Measurements from ENCODE around the gene CNTNAP5.

Gene CNTNAP5

GRCh38 chr2:124658373-124658772 lies 633.3 kb downstream of the CNTNAP5 start:
- Histone ChIP-seq H3K4me1 (ENCODE audit: control insufficient read depth, insufficient read depth, low read length) (no peaks in the 10 kb centered on the region), H3K4me3 (ENCODE audit: low read length) (no peak overlapping the region), H3K9me3 (ENCODE audit: control insufficient read depth, insufficient read depth, low read length) (no peaks in the 10 kb centered on the region), H3K27me3 (ENCODE audit: control insufficient read depth, insufficient read depth, low read length) (no peaks in the 10 kb centered on the region), H3K36me3 (ENCODE audit: control insufficient read depth, insufficient read depth, low read length) (no peaks in the 10 kb centered on the region), H3K27ac (ENCODE audit: low read length) (no peak overlapping the region)
- no CpG with 5 or more reads among the region's 3 CpGs for WGBS (ENCODE audit: insufficient coverage, insufficient read length)
- DNase-seq (ENCODE audit: low read depth, low spot score), result no peak

- DNase-seq (ENCODE audit: low read depth, low spot score), result no peak
- no peaks in the 10 kb centered on the region for H3K27me3 ChIP-seq (ENCODE audit: control insufficient read depth, insufficient read depth, low read length)
- no peaks in the 10 kb centered on the region for H3K4me1 ChIP-seq (ENCODE audit: control insufficient read depth, insufficient read depth, low read length)
- no peaks in the 10 kb centered on the region for H3K9me3 ChIP-seq (ENCODE audit: control insufficient read depth, insufficient read depth, low read length)
- H3K4me3 ChIP-seq (ENCODE audit: low read length), result no peak overlapping the region
- no peaks in the 10 kb centered on the region for H3K36me3 ChIP-seq (ENCODE audit: control insufficient read depth, insufficient read depth, low read length)
- H3K27ac ChIP-seq (ENCODE audit: low read length), result no peak overlapping the region
Observed at GRCh38 chr2:124661558-124661957, 636.5 kb downstream of the CNTNAP5 start.

GRCh38 chr2:124662946-124663644 lies 638.0 kb downstream of the CNTNAP5 start:
- H3K27me3 ChIP-seq (ENCODE audit: control insufficient read depth, insufficient read depth, low read length), result no peaks in the 10 kb centered on the region
- H3K27ac ChIP-seq (ENCODE audit: low read length), result no peak overlapping the region
- WGBS (ENCODE audit: insufficient coverage, insufficient read length), result no CpG with 5 or more reads among the region's 9 CpGs
- no peak overlapping the region for H3K4me3 ChIP-seq (ENCODE audit: low read length)
- no peaks in the 10 kb centered on the region for H3K4me1 ChIP-seq (ENCODE audit: control insufficient read depth, insufficient read depth, low read length)
- no peaks in the 10 kb centered on the region for H3K36me3 ChIP-seq (ENCODE audit: control insufficient read depth, insufficient read depth, low read length)
- no peak for DNase-seq (ENCODE audit: low read depth, low spot score)
- H3K9me3 ChIP-seq (ENCODE audit: control insufficient read depth, insufficient read depth, low read length), result no peaks in the 10 kb centered on the region

- H3K36me3 ChIP-seq (ENCODE audit: control insufficient read depth, insufficient read depth, low read length), result no peaks in the 10 kb centered on the region
- H3K27ac ChIP-seq (ENCODE audit: low read length), result no peak overlapping the region
- no peaks in the 10 kb centered on the region for H3K9me3 ChIP-seq (ENCODE audit: control insufficient read depth, insufficient read depth, low read length)
- no peaks in the 10 kb centered on the region for H3K4me1 ChIP-seq (ENCODE audit: control insufficient read depth, insufficient read depth, low read length)
- H3K27me3 ChIP-seq (ENCODE audit: control insufficient read depth, insufficient read depth, low read length), result no peaks in the 10 kb centered on the region
- no peak overlapping the region for H3K4me3 ChIP-seq (ENCODE audit: low read length)
- DNase-seq (ENCODE audit: low read depth, low spot score), result no peak
Observed at GRCh38 chr2:124663645-124663997, 638.5 kb downstream of the CNTNAP5 start.

- Histone ChIP-seq H3K4me3 (ENCODE audit: low read length) (no peak overlapping the region), H3K36me3 (ENCODE audit: control insufficient read depth, insufficient read depth, low read length) (no peaks in the 10 kb centered on the region), H3K4me1 (ENCODE audit: control insufficient read depth, insufficient read depth, low read length) (no peaks in the 10 kb centered on the region), H3K9me3 (ENCODE audit: control insufficient read depth, insufficient read depth, low read length) (no peaks in the 10 kb centered on the region), H3K27me3 (ENCODE audit: control insufficient read depth, insufficient read depth, low read length) (no peaks in the 10 kb centered on the region), H3K27ac (ENCODE audit: low read length) (no peak overlapping the region)
- no CpG with 5 or more reads among the region's 5 CpGs for WGBS (ENCODE audit: insufficient coverage, insufficient read length)
- DNase-seq (ENCODE audit: low read depth, low spot score), result no peak
Observed at GRCh38 chr2:124664363-124664762, 639.3 kb downstream of the CNTNAP5 start.

GRCh38 chr2:124666976-124667375 lies 641.9 kb downstream of the CNTNAP5 start:
- no peaks in the 10 kb centered on the region for H3K36me3 ChIP-seq (ENCODE audit: control insufficient read depth, insufficient read depth, low read length)
- DNase-seq (ENCODE audit: low read depth, low spot score), result no peak
- no peaks in the 10 kb centered on the region for H3K9me3 ChIP-seq (ENCODE audit: control insufficient read depth, insufficient read depth, low read length)
- no peaks in the 10 kb centered on the region for H3K27me3 ChIP-seq (ENCODE audit: control insufficient read depth, insufficient read depth, low read length)
- H3K4me3 ChIP-seq (ENCODE audit: low read length), result no peak overlapping the region
- H3K27ac ChIP-seq (ENCODE audit: low read length), result no peak overlapping the region
- no CpG with 5 or more reads among the region's 2 CpGs for WGBS (ENCODE audit: insufficient coverage, insufficient read length)
- no peaks in the 10 kb centered on the region for H3K4me1 ChIP-seq (ENCODE audit: control insufficient read depth, insufficient read depth, low read length)

- Histone ChIP-seq H3K4me3 (ENCODE audit: low read length) (no peak overlapping the region), H3K27me3 (ENCODE audit: control insufficient read depth, insufficient read depth, low read length) (no peaks in the 10 kb centered on the region), H3K9me3 (ENCODE audit: control insufficient read depth, insufficient read depth, low read length) (no peaks in the 10 kb centered on the region), H3K4me1 (ENCODE audit: control insufficient read depth, insufficient read depth, low read length) (no peaks in the 10 kb centered on the region), H3K27ac (ENCODE audit: low read length) (no peak overlapping the region), H3K36me3 (ENCODE audit: control insufficient read depth, insufficient read depth, low read length) (no peaks in the 10 kb centered on the region)
- DNase-seq (ENCODE audit: low read depth, low spot score), result no peak
- WGBS (ENCODE audit: insufficient coverage, insufficient read length), result no CpG with 5 or more reads among the region's 2 CpGs
Observed at GRCh38 chr2:124668161-124668560, 643.1 kb downstream of the CNTNAP5 start.

GRCh38 chr2:124670187-124670586 lies 645.1 kb downstream of the CNTNAP5 start:
- Histone ChIP-seq H3K27ac (ENCODE audit: low read length) (no peak overlapping the region), H3K9me3 (ENCODE audit: control insufficient read depth, insufficient read depth, low read length) (no peaks in the 10 kb centered on the region), H3K36me3 (ENCODE audit: control insufficient read depth, insufficient read depth, low read length) (no peaks in the 10 kb centered on the region), H3K4me3 (ENCODE audit: low read length) (no peak overlapping the region), H3K27me3 (ENCODE audit: control insufficient read depth, insufficient read depth, low read length) (no peaks in the 10 kb centered on the region), H3K4me1 (ENCODE audit: control insufficient read depth, insufficient read depth, low read length) (no peaks in the 10 kb centered on the region)
- no peak for DNase-seq (ENCODE audit: low read depth, low spot score)

- DNase-seq (ENCODE audit: low read depth, low spot score), result no peak
- Histone ChIP-seq H3K9me3 (ENCODE audit: control insufficient read depth, insufficient read depth, low read length) (no peaks in the 10 kb centered on the region), H3K27me3 (ENCODE audit: control insufficient read depth, insufficient read depth, low read length) (no peaks in the 10 kb centered on the region), H3K27ac (ENCODE audit: low read length) (no peak overlapping the region), H3K4me3 (ENCODE audit: low read length) (no peak overlapping the region), H3K36me3 (ENCODE audit: control insufficient read depth, insufficient read depth, low read length) (no peaks in the 10 kb centered on the region), H3K4me1 (ENCODE audit: control insufficient read depth, insufficient read depth, low read length) (no peaks in the 10 kb centered on the region)
- no CpG with 5 or more reads among the region's 2 CpGs for WGBS (ENCODE audit: insufficient coverage, insufficient read length)
Observed at GRCh38 chr2:124678043-124678442, 653.0 kb downstream of the CNTNAP5 start.

- H3K27me3 ChIP-seq (ENCODE audit: control insufficient read depth, insufficient read depth, low read length), result no peaks in the 10 kb centered on the region
- H3K27ac ChIP-seq (ENCODE audit: low read length), result no peak overlapping the region
Observed at GRCh38 chr2:124683536-124684428, 658.7 kb downstream of the CNTNAP5 start.

GRCh38 chr2:124689348-124689747 lies 664.3 kb downstream of the CNTNAP5 start:
- Histone ChIP-seq H3K4me1 (ENCODE audit: control insufficient read depth, insufficient read depth, low read length) (no peaks in the 10 kb centered on the region), H3K9me3 (ENCODE audit: control insufficient read depth, insufficient read depth, low read length) (no peaks in the 10 kb centered on the region)
- no CpG with 5 or more reads among the region's 3 CpGs for WGBS (ENCODE audit: insufficient coverage, insufficient read length)

More at GRCh38 chr2:124683536-124684428, 658.7 kb downstream of the CNTNAP5 start:
- Histone ChIP-seq H3K4me1 (ENCODE audit: control insufficient read depth, insufficient read depth, low read length) (no peaks in the 10 kb centered on the region), H3K4me3 (ENCODE audit: low read length) (no peak overlapping the region), H3K36me3 (ENCODE audit: control insufficient read depth, insufficient read depth, low read length) (no peaks in the 10 kb centered on the region), H3K9me3 (ENCODE audit: control insufficient read depth, insufficient read depth, low read length) (no peaks in the 10 kb centered on the region)
- no CpG with 5 or more reads among the region's 6 CpGs for WGBS (ENCODE audit: insufficient coverage, insufficient read length)
- DNase-seq (ENCODE audit: low read depth, low spot score), result no peak

More at GRCh38 chr2:124689348-124689747, 664.3 kb downstream of the CNTNAP5 start:
- DNase-seq (ENCODE audit: low read depth, low spot score), result no peak
- no peak overlapping the region for H3K27ac ChIP-seq (ENCODE audit: low read length)
- no peaks in the 10 kb centered on the region for H3K27me3 ChIP-seq (ENCODE audit: control insufficient read depth, insufficient read depth, low read length)
- H3K36me3 ChIP-seq (ENCODE audit: control insufficient read depth, insufficient read depth, low read length), result no peaks in the 10 kb centered on the region
- no peak overlapping the region for H3K4me3 ChIP-seq (ENCODE audit: low read length)
